PC-9 (cell line): ENCODE results near the gene STYK1. TPM values are rescaled to one million over a fixed set of nuclear protein-coding genes. Genes with fewer than 3 reads are reported as not detected.

Experiments
- BruUV-seq: library from RNA; stranded (reverse); fragments of 400-500 nt; replicated peaks from 2 replicates; lab custom pipeline; 2021; lab: Mats Ljungman, UMichigan
- CTCF ChIA-PET: fragments of 300-600 bp; sonication (Branson Sonifier 250); formaldehyde crosslinking; loops from one replicate; lab custom pipeline; 2022; ENCODE audit warnings: antibody characterized with exemption; lab: Charles Lee
- POLR2A ChIA-PET: fragments of 300-600 bp; sonication (Branson Sonifier 250); formaldehyde crosslinking; loops from one replicate; lab custom pipeline; 2022; ENCODE audit warnings: antibody characterized with exemption; ENCODE audit not compliant: unreplicated experiment; lab: Charles Lee
- DNase-seq, 2 experiments: peaks; one replicate each; pipeline versions ENCODE4 v3.0.0 to v3.0.0-alpha.2; 2015 to 2022; ENCODE audit warnings: mixed read lengths in 1 of 2
- H2AFZ ChIP-seq: fragments of 200-600 bp; sonication (generic); 2 replicates; pipeline ENCODE4 v1.8.1; 2017; ENCODE audit warnings: antibody characterized with exemption
- H3F3A ChIP-seq: fragments of 200-600 bp; sonication (generic); 2 replicates; pipeline ENCODE4 v1.8.1; 2017; ENCODE audit warnings: antibody characterized with exemption, mild to moderate bottlenecking, low read depth; ENCODE audit not compliant: insufficient read depth
- H3K27ac ChIP-seq: fragments of 200-600 bp; sonication (generic); 2 replicates; pipeline ENCODE4 v1.6.1; 2016; ENCODE audit warnings: mixed run types
- H3K27me3 ChIP-seq: fragments of 200-600 bp; sonication (generic); 2 replicates; pipeline ENCODE4 v1.6.1; 2016; ENCODE audit warnings: low read depth, mixed run types; ENCODE audit not compliant: insufficient read depth
- H3K36me3 ChIP-seq: fragments of 200-600 bp; sonication (generic); 2 replicates; pipeline ENCODE4 v1.6.1; 2016; ENCODE audit warnings: low read depth, mixed run types
- H3K4me1 ChIP-seq: fragments of 200-600 bp; sonication (generic); replicated peaks from 2 replicates; pipeline ENCODE4 v1.6.1; 2016; ENCODE audit warnings: mixed run types; ENCODE audit not compliant: insufficient read depth
- H3K4me2 ChIP-seq: fragments of 200-600 bp; sonication (generic); 2 replicates; pipeline ENCODE4 v1.6.1; 2017; ENCODE audit warnings: mixed run types
- H3K4me3 ChIP-seq: fragments of 200-600 bp; sonication (generic); 2 replicates; pipeline ENCODE4 v1.6.1; 2016; ENCODE audit warnings: mixed run types
- H3K79me2 ChIP-seq: fragments of 200-600 bp; sonication (generic); 2 replicates; pipeline ENCODE4 v1.6.1; 2017; ENCODE audit warnings: low read depth, mixed run types
- H3K9me2 ChIP-seq: fragments of 200-600 bp; sonication (generic); 2 replicates; pipeline ENCODE4 v1.8.1; 2017; ENCODE audit warnings: mild to moderate bottlenecking; ENCODE audit not compliant: insufficient read depth
- H3K9me3 ChIP-seq: fragments of 200-600 bp; sonication (generic); 2 replicates; pipeline ENCODE4 v1.8.1; 2016; ENCODE audit warnings: low read depth; ENCODE audit not compliant: insufficient read depth
- H4K20me1 ChIP-seq: fragments of 200-600 bp; sonication (generic); 2 replicates; pipeline ENCODE4 v1.8.1; 2017; ENCODE audit not compliant: insufficient read depth
- CTCF ChIP-seq: fragments of 200-600 bp; sonication (generic); conservative IDR thresholded peaks from 2 replicates; pipeline ENCODE4 v1.6.1; 2017; ENCODE audit warnings: mixed run types, antibody characterized with exemption, mild to moderate bottlenecking, moderate library complexity
- EZH2 ChIP-seq: fragments of 200-600 bp; sonication (generic); IDR thresholded peaks from 2 replicates; pipeline ENCODE4 v1.8.0; 2017; ENCODE audit warnings: antibody characterized with exemption, low read depth
- intact Hi-C: fragments of 100-400 bp; cut with micrococcal nuclease; formaldehyde crosslinking; loops from one replicate; pipeline ENCODE4 v1.10.0; 2022; ENCODE audit not compliant: unreplicated experiment
- total RNA-seq: library from RNA; stranded (reverse); gene quantifications from 2 replicates; pipeline ENCODE4 v1.2.3, GENCODE V29; 2021

STYK1 gene
- total RNA-seq, 1 experiment from 2014 or later, result 16.9 TPM

- H3K4me1 ChIP-seq, result no peaks in the 10 kb centered on the region
- no peak overlapping the region for H2AFZ ChIP-seq
- TF ChIP-seq CTCF, result no peak
- no peak for TF ChIP-seq EZH2
- H3K4me2 ChIP-seq, result no peak overlapping the region
- no peaks in the 10 kb centered on the region for H3K9me3 ChIP-seq
- no peaks in the 10 kb centered on the region for H3K9me2 ChIP-seq
- H3K4me3 ChIP-seq, result no peak overlapping the region
- POLR2A ChIA-PET, result no interaction called here
- no peaks in the 10 kb centered on the region for H3K27me3 ChIP-seq
- no peak overlapping the region for H3K27ac ChIP-seq
- intact Hi-C loops, result no loop called here
- H3K36me3 ChIP-seq, result peaks cover 70% of the 10 kb centered on the region
- no TSS peak for BruUV-seq
- no peaks in the 10 kb centered on the region; the same call in 1 of the 2 replicates for H3K79me2 ChIP-seq
- CTCF ChIA-PET, result no interaction called here
- DNase-seq, result no peak
- H3F3A ChIP-seq, result peaks cover 21% of the 10 kb centered on the region
- H4K20me1 ChIP-seq, result peaks cover 45% of the 10 kb centered on the region
Observed at GRCh38 chr12:10701843-10702242, 28.0 kb upstream of the STYK1 start.

GRCh38 chr12:10701131-10701681 lies 27.4 kb upstream of the STYK1 start:
- Histone ChIP-seq H3K27ac (no peak overlapping the region), H3K27me3 (no peaks in the 10 kb centered on the region), H3K4me1 (no peaks in the 10 kb centered on the region), H4K20me1 (peaks cover 40% of the 10 kb centered on the region), H2AFZ (no peak overlapping the region), H3K79me2 (no peaks in the 10 kb centered on the region; the same call in 1 of the 2 replicates), H3K9me3 (no peaks in the 10 kb centered on the region), H3K9me2 (no peaks in the 10 kb centered on the region), H3K36me3 (peaks cover 73% of the 10 kb centered on the region), H3K4me3 (no peak overlapping the region), H3F3A (peaks cover 26% of the 10 kb centered on the region), H3K4me2 (no peak overlapping the region)
- ChIA-PET POLR2A (no interaction called here), CTCF (no interaction called here)
- intact Hi-C loops, result no loop called here
- no TSS peak for BruUV-seq
- no peak for DNase-seq
- TF ChIP-seq EZH2 (no peak), CTCF (no peak)

- H3K27me3 ChIP-seq, result no peaks in the 10 kb centered on the region
- intact Hi-C loops, result no loop called here
- H3F3A ChIP-seq, result peaks cover 26% of the 10 kb centered on the region
- peaks cover 71% of the 10 kb centered on the region for H3K36me3 ChIP-seq
- H3K9me3 ChIP-seq, result no peaks in the 10 kb centered on the region
- H3K4me2 ChIP-seq, result no peak overlapping the region
- no peak overlapping the region for H3K27ac ChIP-seq
- no peak overlapping the region for H3K4me3 ChIP-seq
- no peaks in the 10 kb centered on the region for H3K9me2 ChIP-seq
- no peaks in the 10 kb centered on the region for H3K4me1 ChIP-seq
- peaks cover 36% of the 10 kb centered on the region for H4K20me1 ChIP-seq
- CTCF ChIA-PET, result no interaction called here
- no peaks in the 10 kb centered on the region; the same call in 1 of the 2 replicates for H3K79me2 ChIP-seq
- POLR2A ChIA-PET, result no interaction called here
- BruUV-seq, result no TSS peak
- TF ChIP-seq EZH2 (no peak), CTCF (no peak)
- no peak overlapping the region for H2AFZ ChIP-seq
- no peak for DNase-seq
Observed at GRCh38 chr12:10700581-10700980, 26.7 kb upstream of the STYK1 start.
